ENCODE measurements around the gene CDH23.

- no peak for TF ChIP-seq CTCF (IDR thresholded peaks at IDR 0.05)
- TF ChIP-seq POLR2AphosphoS5 (IDR thresholded peaks at IDR 0.05; ENCODE audit: insufficient read depth in 1 of 2, low read depth in 1 of 2): no peak
Measured at GRCh38 chr10:71614946-71615345, 218.2 kb downstream of the CDH23 start.

Measured in vagina (tissue), 2 donors.